Effector CD8-positive, alpha-beta T cell (primary cell): Measurements from ENCODE around the gene TUBB.

Source experiments
- DNase-seq: peaks from one replicate; lab custom pipeline; 2025; lab: John Stamatoyannopoulos, UW
- total RNA-seq, 4 experiments: gene quantifications; one replicate each; lab custom pipeline; 2026; lab: John Stamatoyannopoulos, UW

TUBB gene
- 344 to 864 (median 551) reads per million in 4 experiments for total RNA-seq

DNA sequence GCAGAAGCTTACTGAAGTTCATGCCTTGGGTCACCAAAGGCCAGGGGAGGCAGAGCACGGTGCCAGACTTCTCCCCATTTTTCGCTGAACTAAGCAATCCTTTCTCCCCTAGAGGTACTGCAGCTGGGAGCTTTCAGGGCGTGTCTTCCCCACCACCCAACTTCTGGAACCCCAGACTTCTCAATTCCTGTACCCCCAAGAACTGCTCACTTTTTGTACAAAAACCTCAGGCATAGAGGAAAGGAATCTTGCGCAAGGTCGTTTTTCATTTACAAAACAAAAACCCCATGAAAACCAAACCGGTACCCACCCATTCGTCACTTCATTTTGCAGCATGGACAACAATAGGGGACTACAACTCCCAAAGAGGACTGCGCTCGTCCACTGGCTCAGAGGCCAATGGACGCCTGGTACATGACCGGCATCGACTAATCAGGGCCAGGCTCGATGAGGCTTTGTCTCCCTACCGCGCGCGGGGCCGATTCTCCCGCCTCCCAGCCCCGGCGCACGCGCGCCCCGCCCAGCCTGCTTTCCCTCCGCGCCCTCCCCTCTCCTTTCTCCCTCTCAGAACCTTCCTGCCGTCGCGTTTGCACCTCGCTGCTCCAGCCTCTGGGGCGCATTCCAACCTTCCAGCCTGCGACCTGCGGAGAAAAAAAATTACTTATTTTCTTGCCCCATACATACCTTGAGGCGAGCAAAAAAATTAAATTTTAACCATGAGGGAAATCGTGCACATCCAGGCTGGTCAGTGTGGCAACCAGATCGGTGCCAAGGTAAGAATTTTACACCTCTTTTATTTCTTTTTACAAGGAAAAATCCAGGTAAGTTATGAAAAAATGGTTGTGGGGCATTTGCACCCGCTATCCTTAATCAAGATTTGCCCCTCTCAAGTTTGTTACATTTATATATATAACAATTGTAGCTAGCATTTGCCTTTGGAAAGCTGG, at the start of gene TUBB:
Gene TUBB (plus strand): TSS at position 562 of the 947 bp plus-strand sequence. CDS start 155 bp downstream, at position 717.
- DNase-seq = peak; percentile 88

DNA sequence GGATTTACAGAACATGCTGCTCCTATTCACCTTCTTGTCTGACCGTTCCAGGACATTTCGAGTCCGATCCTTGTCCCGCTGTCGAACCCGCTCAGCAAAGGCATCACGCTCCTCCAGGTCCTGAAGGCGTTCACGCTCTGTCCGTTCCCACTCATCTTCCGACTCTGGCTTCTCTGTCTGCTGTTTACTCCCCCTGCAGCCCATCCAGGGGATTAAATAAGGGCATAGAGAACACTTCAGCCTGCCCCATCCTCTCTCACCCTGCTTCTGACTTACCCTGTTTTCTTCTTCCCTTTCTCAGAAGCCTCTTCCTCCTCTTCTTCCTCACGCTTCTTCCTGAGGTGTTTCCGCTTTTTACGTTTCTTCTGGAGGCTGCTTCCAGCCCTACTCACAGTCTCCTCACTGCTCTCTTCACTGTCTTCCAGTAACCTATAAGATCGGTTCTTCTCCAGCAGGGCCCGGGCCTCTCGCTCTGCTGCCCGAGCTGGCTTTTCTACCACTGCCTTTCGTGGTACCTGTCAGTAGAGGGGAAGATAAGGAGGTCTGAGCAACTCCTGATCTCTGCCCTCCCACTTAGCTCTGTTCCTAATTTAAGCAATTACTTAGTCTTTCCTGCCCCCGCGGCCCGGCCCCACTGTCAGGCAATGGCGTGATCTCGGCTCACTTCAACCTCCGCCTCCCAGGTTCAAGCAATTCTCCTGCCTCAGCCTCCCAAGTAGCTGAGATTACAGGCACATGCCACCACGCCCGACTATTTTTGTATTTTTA, 49.2 kb upstream of the TUBB start:
- no peak for DNase-seq

DNA sequence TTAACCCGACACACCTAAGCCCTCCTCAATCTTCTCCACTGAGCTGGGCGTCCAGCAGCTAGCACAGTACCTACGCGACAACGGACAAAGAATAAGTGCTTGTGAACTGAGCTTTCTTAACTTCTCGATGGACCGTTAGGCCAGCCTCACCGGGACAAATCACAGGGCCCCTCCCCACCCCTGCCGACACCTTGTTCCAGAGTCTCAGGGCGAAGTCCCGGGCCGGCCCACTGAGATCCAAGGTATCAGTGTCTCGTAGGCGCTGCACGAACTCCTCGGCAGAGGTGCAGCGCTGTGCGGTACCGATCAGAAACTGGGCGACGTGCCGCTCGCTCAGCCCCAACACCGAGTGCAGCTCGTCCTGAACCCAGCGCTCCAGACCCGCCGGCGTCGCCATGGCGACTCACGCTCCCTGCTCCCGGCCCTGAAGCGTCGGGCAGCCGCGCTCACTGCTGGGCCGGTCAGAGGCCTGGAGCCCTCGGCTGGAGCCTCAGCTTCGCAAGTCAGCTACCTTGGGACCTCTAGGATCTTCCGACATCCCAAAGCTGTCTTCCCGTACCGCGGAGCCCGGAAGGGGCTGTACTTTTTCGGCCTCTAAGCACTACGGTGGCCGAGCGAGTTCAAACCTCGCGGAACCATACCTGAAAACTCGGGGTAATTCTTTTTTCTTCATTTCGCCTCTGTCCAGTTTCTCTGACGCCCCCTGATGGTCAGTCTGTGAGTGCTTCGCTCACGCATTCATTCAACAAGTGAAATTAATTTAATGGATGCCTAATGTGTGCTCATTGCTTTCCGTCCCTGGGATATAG, 47.5 kb upstream of the TUBB start, which contains the start of gene DHX16:
Gene DHX16 (minus strand): TSS at position 562 of the 809 bp plus-strand sequence. CDS start 165 bp downstream, at position 397.
- DNase-seq = peak; percentile 84

DNA sequence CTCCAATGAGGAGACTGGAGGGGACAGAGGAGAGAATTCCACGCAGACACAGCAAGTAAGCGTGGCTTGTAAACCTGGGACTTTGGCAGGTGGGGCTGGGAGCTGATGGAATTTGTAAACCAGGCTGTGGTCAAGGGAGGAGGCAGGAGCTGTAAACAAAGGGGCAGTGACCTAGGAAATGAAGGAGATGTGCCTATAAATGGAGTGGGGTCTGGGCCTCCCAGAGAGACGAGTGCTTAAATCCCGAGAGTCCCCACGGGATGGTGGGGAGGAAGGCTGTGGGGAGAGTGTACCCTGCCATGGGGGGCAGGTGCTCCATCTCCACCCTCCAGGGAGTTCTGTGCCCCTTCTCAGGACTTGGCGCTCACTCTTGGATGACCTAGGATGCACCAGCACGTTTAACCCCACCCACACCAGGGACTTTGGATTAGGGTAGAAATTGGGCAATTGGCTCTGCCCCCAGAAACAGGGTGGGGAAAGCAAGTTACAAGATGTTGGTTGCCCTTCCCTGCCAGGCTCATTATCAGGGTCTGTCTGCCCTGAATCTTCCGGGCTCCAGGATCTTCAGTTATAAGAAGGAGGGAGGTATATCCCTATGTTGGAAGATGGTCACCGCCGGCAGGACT, 43.4 kb upstream of the TUBB start:
- no peak for DNase-seq

DNA sequence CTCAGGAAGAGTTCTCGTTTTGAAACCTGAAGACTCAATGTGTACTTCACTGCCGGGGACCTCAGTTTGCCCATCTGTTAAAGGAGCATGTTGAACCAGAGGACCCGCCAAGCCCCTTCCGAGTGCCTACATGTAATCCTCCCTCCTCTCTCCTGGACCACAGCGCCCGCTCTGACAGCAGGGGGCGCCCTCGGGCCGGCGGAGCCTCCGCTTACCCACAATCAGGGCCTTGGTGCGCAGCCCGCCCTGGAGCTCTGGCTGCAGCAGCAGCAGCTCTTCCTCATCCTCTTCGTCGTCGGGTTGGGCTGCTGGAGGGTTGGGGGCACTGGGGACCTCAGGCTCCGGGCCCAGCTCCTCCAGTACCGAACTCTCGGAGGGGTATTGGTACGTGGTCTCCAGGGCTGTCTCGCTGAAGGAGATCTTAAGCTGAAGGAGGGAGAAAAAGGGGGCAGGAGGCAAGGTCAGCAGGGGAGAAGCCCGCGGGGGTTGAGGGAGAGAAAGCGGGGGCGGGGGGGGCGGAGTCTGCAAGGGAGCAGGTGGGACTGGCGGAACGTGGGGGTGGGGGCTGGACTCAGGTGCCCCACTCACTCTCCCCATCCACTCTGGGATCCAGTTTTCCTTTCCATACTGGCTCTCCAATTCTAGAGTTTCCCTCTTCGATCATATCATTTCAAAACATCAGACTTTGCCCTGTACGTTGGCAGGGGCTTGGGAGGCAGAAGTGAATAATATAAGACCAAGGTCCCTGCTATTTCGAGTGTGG, 41.0 kb upstream of the TUBB start:
- peak; percentile 89 for DNase-seq

DNA sequence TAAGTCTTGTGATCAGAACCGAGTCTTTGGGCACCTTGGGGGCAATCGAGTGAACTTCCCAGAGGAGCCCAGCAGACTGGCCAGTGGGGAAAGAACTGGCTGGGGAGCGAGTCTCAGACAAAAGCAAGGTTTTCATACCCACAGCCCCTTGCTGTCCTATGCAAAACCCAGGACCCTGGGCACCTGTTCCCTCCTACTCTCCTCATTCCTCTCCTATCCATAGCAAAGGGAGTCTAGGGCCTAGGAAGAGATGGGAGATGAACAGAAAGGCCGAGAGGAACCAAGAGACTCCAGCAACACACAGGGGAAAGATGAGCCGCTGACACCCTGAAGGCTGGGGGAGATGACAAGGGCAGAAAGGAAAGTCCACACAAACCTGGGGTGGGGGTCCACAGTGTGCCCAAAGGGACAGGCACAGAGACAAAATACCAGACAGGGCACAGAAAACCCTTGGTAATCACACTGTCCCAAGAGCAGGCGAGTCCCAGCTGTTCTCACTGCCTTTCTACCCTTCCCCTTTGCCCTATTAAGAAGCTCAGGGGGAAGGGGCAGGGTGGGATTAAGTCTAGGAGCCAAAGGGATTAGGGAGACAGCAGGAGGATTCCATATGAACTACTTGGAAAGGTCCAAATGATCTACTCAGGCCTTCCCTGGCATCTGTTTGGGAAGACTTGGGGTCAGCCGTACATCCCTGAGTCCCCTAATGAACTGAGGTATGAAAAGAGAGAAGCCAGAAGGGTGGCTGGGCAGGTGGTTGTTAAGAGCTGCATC, 40.2 kb upstream of the TUBB start:
- no peak for DNase-seq

DNA sequence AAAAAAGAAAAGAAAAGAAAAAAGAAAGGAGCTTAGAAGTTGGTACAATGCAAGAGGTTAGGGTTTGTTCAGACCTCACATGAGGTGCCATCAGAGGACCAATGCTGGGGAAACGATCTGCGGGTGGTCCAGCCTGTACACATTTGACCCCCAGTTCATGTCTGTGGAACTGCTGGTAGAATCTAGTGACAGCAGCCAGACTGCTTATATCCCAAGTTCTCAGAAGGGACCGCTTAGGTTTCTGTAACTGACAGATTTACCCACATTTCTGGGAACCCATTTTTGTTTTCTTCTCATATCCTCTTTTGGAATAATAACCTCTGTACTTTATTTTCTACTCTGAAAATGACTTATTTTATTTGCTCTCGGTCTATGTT, 38.4 kb upstream of the TUBB start:
- no peak for DNase-seq

DNA sequence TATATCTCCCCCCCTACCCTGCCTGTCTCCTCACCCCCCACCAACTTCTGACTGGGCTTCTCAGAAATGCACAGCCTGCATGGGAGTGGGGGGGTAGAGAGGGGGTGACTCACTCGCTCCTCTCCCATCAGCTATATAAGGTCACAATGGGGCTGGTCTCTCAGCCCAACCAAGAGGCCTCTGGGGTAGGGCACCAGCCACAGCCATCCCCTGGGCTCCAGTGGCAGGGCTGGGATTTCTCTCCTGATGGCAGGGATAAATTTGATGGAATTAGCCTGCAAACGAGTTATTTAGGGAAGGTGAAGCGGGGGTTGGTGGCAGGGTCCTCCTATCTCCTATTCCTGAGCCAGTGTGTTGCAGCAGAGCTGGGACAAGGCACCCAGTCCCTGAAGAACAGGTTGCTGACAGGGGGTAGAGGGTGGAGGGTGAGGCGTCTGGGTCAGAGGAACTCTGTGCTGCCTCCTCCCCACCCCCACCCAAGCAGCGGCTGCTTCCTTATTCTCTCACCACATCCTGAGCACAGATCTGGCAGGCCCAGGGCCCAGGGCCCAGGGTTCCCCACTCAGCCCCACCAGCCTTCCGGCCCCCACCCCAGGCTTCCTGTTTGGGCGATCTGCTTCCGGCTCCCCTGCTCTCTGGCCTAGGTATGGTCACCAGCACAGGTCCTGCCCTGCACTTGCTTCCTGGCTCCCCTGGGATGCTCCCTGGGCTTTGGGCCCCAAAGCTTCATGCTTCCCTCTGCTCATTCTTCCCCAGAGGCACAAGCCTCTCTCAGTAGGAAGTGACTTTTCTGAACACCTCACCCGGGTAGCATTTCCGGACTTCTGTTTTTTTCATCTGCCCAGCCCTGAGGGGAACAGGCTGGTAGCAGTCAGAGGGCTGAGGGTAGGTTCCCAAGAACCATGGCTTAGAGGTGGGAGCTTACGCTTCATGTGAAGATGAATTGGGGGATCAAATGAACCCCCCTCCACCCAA, 37.7 kb upstream of the TUBB start:
- peak; percentile 66 for DNase-seq

DNA sequence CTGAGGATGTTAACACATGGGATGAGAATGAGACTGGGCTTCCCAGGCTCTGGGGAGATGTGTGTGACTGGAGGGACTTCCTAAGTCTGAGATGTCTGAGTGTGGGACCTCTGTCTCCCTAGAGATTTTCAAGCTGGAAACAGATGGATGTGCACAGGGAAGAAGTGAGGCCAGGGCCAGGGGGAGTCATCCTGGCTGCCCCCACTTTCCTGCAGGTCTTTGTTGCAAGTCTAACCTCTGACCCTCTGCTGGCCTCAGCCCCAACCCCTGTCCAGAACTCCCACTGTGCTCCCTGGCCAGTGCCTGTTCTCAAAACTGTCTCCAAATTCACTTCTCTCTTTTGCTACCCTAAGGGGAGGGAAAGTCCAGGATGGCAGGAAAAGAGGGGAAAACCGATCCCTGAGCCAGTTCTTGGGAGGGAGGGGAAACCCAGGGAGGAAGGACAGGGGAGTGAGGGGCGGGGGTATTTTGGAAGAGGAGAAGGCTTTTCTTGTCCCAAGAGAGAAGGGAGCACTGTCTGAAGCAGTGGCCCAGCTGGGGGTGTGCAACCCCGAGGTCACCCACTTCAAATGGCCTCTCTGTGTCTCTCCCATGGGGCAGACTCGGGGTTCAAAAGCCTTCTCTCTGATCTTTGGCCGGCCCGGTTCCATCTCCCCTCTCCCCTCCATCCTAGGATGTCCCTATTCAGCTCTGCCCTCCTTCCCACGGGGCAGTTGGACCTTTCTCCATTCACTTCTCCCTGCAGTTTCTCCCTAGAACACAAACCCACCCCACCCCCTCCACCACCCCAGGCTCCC, 36.8 kb upstream of the TUBB start:
- DNase-seq = no peak

DNA sequence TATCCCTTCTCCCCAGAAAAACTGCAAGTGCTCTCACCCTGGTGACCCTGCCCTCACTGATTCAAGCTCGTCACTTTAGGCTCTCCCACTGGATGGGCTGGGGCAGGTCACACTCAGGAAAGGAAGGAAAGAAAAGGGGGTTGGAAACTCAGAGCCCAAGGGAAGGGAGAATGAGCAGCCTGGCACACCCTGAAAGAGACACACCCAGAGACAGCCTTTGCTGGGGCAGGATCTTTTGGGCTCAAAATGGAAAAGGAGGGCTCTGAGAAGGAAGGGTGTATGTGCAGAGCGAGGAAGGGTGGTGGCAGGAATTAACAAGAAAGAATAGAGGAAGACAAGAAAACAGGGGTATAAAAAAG, 36.2 kb upstream of the TUBB start:
- DNase-seq = no peak

DNA sequence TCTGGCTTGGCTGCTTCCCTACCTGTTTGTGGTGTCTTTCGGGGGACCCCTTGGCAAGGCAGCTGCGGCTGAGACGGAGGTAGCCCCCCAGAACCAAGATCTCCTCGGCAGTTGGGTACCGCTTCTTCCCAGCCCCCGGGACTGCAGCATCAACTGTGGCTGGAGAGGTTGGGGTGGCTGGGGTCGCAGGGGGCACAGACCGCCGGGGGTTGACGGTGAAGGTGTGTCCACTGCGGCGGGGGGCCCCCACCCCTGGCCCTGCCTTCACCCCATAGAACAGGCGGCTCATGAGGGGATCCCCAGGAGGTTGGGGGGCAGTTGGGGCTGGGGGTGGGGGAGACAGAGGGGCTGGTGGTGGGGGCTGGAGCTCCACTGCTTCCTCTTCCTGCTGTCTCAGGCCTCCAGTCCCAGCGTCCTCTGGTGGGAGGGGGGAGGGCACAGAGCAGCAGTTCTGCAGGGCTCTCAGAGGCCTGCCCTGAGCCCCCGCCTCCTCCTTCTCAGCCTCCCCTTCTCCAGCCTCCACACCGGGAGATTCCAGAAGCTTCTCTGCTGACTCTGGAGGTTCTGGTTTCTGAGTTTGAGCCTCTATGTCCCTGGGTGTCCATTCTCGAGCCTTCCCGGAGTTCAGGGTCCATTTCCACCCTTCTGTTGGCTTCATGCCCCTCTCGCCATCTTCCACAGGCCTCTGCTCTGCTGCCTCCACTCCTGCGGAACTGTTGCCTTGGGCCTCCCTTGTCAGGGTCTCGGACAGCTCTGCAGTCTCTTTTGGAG, 35.6 kb upstream of the TUBB start:
- DNase-seq = peak; percentile 26

DNA sequence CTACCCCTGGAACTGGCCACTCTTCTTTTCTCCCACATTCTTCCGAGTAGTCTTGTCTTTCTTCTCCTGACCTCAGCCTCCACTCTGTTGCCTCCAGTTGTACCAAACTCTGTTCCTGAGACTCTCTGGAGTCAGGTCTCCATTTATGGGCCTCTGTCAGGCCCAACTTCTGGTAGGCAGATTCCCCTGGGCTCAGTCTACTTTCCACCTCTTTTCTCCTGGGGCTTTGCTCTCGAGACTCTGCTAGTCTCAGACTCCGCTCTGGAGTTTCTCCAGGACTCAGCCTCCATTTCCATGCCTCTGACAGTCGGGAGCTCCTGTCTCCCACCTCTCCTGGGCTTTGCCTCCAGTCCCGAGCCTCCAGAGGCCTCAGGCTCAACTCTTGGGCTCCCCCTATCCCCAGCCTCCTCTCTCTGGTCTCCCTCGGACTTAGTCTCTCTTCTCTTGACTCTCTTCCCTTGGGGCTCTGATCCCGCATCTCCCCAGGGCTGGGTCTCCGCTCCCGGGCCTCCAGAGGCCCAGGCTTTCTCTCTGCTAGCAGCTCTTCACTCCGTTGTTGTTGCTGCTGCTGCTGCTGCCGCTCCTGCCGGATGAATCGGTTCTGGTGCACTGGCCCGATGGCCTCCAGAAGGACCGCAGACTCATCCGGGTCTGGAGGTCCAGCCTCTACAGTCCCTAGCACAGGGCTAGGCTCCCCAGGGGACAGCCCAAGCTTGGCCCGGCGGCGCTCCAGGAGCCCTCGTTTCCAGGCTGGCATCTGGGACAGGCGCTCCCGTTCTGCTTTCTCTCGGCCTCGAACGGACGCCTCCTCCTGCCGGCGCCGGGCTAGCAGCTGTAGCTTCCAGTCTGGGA, 34.8 kb upstream of the TUBB start:
- no peak for DNase-seq

DNA sequence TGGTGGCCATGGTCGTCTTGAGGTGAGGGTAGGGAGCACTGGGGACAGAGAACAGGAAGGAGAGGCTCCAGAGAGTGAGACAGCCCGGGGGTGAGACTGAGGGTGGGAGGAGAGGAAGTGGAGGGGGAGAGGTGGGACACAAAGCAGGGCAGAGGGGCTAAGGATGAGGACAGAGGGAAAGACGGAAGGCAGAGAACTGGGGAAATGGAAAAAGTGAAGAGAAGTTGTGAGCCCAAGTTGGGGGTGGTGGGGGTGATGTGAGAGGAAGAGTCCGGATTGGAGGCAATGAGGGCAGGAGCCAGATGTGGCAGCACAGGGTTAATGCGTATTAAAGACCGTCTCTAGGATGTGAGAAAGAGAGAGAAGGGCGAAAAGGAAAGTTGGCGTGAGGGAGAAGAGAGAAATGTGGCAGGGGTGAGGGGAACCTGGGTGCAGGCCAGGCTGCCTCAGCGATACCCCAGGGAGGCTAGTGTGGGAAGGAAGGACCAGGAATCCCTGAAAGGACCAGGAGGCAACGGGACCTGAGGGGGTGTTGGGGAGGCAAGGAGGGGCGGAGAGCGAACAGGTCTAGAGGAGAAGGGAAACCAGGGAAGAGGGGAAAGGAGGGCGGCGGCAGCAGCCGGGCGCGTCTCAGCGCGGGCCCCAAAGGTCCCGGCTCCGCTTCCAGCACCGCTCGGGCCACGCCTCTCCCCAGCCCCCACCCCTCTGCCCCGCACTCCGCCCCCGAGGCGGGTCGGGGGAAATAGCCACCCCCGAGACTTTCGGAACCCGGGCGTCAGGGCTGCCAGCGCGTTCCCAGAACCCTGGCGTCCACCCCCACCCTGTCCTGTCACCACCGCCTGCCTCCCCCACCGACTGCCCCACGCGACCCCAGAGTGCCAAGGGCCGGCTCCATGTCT, 33.9 kb upstream of the TUBB start, which contains the start of gene PPP1R18:
Gene PPP1R18 (minus strand): TSS at position 637 of the 899 bp plus-strand sequence. CDS start 627 bp downstream, at position 10.
- DNase-seq = peak; percentile 73

DNA sequence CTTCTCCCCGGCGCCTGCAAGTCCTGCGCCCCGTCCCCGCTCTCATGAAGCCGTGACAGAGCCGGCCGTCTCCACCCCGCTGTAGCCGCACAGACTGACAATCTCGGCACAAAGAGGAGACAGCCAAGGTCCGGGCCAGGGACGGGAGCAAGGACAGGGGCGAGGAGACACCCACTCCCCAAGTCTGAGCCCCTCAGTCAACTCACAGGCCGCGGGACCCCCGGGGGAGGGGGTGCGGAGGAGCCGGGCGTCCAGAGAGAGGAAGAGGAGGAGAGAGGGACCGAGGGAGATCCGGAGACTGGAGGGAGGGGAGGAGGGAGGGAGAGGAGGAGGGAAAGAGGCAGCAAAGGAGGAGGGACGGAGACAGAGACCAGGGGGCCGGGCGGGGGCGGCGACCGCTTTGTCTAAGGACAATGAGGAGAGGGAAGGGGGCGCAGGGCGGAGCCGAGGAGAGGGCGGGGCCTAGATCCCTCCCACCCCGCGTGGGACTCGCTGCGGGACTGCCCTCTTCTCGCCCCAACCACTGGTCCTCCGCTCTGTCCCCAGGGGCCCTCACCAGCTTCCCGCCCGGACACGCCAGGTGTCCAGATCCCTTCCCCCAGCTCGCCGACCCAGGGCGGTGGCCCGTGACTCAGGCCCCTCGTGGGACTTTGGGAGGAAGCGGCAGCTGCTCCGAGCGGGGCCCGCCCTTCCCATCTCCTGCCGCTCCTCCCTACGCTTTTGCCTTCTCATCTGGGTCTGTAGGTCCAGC, 33.1 kb upstream of the TUBB start:
- DNase-seq = peak; percentile 72
